ENCODE measurements around the gene G2E3.

The G2E3 gene

DNA sequence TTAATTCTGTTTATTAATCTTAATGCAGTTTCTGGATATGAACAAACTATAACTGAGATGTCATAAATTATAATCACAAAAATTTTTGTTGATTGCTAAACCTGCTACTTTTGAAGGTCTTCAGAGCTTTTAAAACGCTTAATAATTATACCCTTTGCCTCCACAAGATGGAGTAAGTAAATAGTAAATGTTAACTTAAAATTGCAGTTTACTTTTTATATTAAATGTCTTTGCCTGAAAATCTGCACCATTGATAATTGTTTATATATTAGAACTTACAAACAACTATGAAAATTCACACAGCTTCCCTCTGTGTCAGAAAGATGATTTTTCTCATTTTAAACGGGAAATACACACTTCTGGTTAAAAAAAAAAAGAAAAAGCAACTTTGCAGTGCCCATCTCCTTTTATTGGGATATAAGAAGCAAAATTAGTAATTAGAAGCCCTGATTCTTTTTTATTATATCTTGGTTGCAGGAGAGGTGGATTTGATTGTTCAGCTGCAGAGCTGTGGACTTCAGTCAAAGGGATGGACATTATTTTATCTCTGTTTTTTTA lies 98.7 kb downstream of the G2E3 start:
- DNase-seq, result no peak

DNA sequence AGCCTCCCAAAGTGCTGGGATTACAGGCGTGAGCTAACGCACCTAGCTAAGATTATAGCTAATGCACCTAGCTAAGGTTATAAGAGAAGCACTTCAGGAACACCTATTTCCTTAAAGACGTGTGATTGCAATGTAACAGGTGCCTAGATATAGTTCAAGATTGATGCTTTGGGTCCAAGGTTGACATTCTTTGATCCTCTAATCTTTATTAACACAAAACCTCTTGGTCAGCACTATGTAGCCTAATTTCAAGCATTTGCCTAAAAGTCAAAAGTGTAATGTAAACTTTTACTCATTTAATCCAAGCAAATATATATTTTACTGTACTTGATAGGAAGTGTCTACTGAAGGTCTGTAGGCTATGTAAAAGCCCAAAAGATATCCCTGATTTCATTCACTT lies 99.7 kb downstream of the G2E3 start:
- DNase-seq, result no peak

DNA sequence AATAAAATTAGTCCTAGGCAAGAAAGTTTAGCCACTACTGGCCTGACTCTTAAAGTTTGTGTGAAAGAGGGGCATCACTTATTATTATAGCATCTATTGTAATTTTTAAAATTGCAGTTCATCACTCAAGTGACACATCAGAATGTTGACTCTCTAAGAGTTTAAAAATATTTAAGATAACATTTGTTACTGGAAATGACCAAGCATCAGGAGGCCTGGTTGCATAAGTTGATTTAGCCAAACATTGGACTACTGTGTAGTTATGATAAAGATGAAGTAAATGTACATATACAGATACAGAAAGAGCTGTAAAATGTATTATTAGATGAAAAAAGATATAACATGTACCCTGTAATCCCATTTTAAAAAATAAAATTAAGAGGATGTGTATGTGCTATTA lies 110.6 kb downstream of the G2E3 start:
- no peak for DNase-seq
